ENCODE results near the gene DYTN.

GRCh38 chr2:206635015-206635414 is 83.2 kb downstream of the DYTN start:
- TF ChIP-seq EZH2phosphoT487 (IDR thresholded peaks at IDR 0.05; ENCODE audit: low read depth, severe bottlenecking, unreplicated experiment), result no peak
- no peak for TF ChIP-seq CTCF (IDR thresholded peaks at IDR 0.05; ENCODE audit: poor library complexity)
- no peak for TF ChIP-seq EZH2 (IDR thresholded peaks at IDR 0.05; ENCODE audit: borderline replicate concordance)
